K562 (cell line): ENCODE data around the gene RNF121. TPM values are rescaled to one million over a fixed set of nuclear protein-coding genes. Genes with fewer than 3 reads are reported as not detected.

Experiments used
- ATAC-seq: fragments of 200-7000 bp; cut with Tn5 transposase; 3 replicates; pipeline ENCODE4 v1.9.1; 2020; ENCODE audit warnings: moderate library complexity
- BruUV-seq: library from RNA; stranded (reverse); fragments of 400-500 nt; replicated peaks from 2 replicates; lab custom pipeline; 2021; lab: Mats Ljungman, UMichigan
- CTCF ChIA-PET: fragments of 300-600 bp; formaldehyde crosslinking; extraction: SDS; loops from one replicate; lab custom pipeline; 2021; ENCODE audit warnings: low intra/inter-chr PET ratio; lab: Yijun Ruan, JAX
- POLR2A ChIA-PET: fragments of 300-600, 350-650 bp; sonication (Branson Sonifier 250); formaldehyde crosslinking; extraction: SDS; loops from one replicate; lab custom pipeline; 2021; ENCODE audit warnings: antibody characterized with exemption, inconsistent platforms; lab: Yijun Ruan, JAX
- DNase-seq, 4 experiments: peaks; one replicate each; pipeline versions ENCODE4 v3.0.0 to v3.0.0-alpha.2; 2011 to 2018; ENCODE audit warnings: low spot score in 3 of 4, mixed read lengths in 3 of 4; ENCODE audit errors: extremely low read depth in 1 of 4
- FAIRE-seq: peaks from 2 replicates; lab custom pipeline; 2011; peaks lifted over from hg19 to GRCh38; lab: Jason Lieb, UNC
- H2AFZ ChIP-seq: 2 replicates; pipeline ENCODE4 v1.6.0; 2011; ENCODE audit warnings: low read depth, low read length, control low read depth, inconsistent platforms
- H3K27ac ChIP-seq: fragments of 200-600 bp; 3 replicates; pipeline ENCODE4 v1.8.0; 2011; ENCODE audit warnings: low read depth, mild to moderate bottlenecking, control low read depth, inconsistent platforms, low read length, moderate library complexity, mixed read lengths; ENCODE audit errors: extremely low read depth
- H3K27me3 ChIP-seq, 2 experiments: fragments of 300-600 bp in 1 of 2; 2 replicates in 1 of 2; 3 replicates in 1 of 2; pipeline versions ENCODE4 v1.6.0 to v1.8.0; 2011; ENCODE audit warnings: inconsistent platforms in 2 of 2, low read length in 2 of 2, mild to moderate bottlenecking in 1 of 2, mixed read lengths in 1 of 2, moderate library complexity in 1 of 2; ENCODE audit not compliant: control insufficient read depth in 2 of 2, insufficient read depth in 2 of 2
- H3K36me3 ChIP-seq: fragments of 300-600 bp; 3 replicates; pipeline ENCODE4 v1.8.0; 2011; ENCODE audit warnings: mild to moderate bottlenecking, low read length, inconsistent platforms; ENCODE audit not compliant: control insufficient read depth, insufficient read depth
- H3K4me1 ChIP-seq, 2 experiments: fragments of 200-600 bp in 1 of 2; replicated peaks in 1 of 2; 2 replicates in 1 of 2; 3 replicates in 1 of 2; pipeline versions ENCODE4 v1.5.1 to v1.8.0; 2011; ENCODE audit warnings: inconsistent platforms in 2 of 2, low read length in 2 of 2, mild to moderate bottlenecking in 1 of 2, mixed read lengths in 1 of 2, moderate library complexity in 1 of 2; ENCODE audit not compliant: control insufficient read depth in 2 of 2, insufficient read depth in 2 of 2
- H3K4me2 ChIP-seq: 2 replicates; pipeline ENCODE4 v1.6.1; 2011; ENCODE audit warnings: low read length, control low read depth, inconsistent platforms, mixed read lengths; ENCODE audit not compliant: insufficient read depth
- H3K4me3 ChIP-seq: fragments of 200-600 bp; sonication (generic), shearing (Covaris generic); 2 replicates; pipeline ENCODE4 v1.5.1; 2016; ENCODE audit warnings: control low read depth, inconsistent platforms
- H3K79me2 ChIP-seq: fragments of 200-600 bp; 3 replicates; pipeline ENCODE4 v1.8.0; 2011; ENCODE audit warnings: low read length, inconsistent platforms; ENCODE audit not compliant: control insufficient read depth, insufficient read depth
- H3K9ac ChIP-seq, 2 experiments: 2 replicates each; pipeline versions ENCODE4 v1.6.0 to v1.6.1; 2011; ENCODE audit warnings: low read depth in 2 of 2, low read length in 2 of 2, control low read depth in 1 of 2, inconsistent platforms in 1 of 2, mild to moderate bottlenecking in 1 of 2, mixed read lengths in 1 of 2; ENCODE audit not compliant: insufficient read depth in 1 of 2
- H3K9me1 ChIP-seq: one replicate; pipeline ENCODE4 v1.6.0; 2011; ENCODE audit warnings: inconsistent platforms, mild to moderate bottlenecking, low read length, moderate library complexity; ENCODE audit not compliant: control insufficient read depth, insufficient read depth
- H3K9me3 ChIP-seq: replicated peaks from 2 replicates; pipeline ENCODE4 v1.5.1; 2011; ENCODE audit warnings: low read depth, low read length, inconsistent platforms; ENCODE audit not compliant: control insufficient read depth, insufficient read depth
- H4K20me1 ChIP-seq: replicated peaks from 2 replicates; pipeline ENCODE4 v1.6.1; 2011; ENCODE audit warnings: low read length, inconsistent platforms, mixed read lengths; ENCODE audit not compliant: control insufficient read depth, insufficient read depth
- ILF3 ChIP-seq: fragments of 450-650 bp; IDR thresholded peaks from 2 replicates; pipeline ENCODE4 v1.6.1; 2018; ENCODE audit warnings: antibody characterized with exemption, mild to moderate bottlenecking, moderate library complexity, borderline replicate concordance
- PYGO2 ChIP-seq: fragments of 450-650 bp; IDR thresholded peaks from 2 replicates; pipeline ENCODE4 v1.6.1; 2016; ENCODE audit warnings: mild to moderate bottlenecking, missing genetic modification characterization, moderate library complexity, missing compliant biosample characterization
- SRF ChIP-seq, 2 experiments: fragments of 250-450, 450-650 bp in 1 of 2; sonication (Bioruptor Pico) in 1 of 2; sonication (generic) in 1 of 2; formaldehyde crosslinking; IDR thresholded peaks; 2 replicates each; pipeline versions ENCODE4 v1.5.0 to v1.5.1; 2020 to 2022; ENCODE audit warnings: mild to moderate bottlenecking in 1 of 2, missing genetic modification reagents in 1 of 2
- ZNF347 ChIP-seq: fragments of 450-650 bp; formaldehyde crosslinking; IDR thresholded peaks from 2 replicates; pipeline ENCODE4 v1.4.0; 2020; ENCODE audit warnings: low read depth, mild to moderate bottlenecking, moderate library complexity
- WGBS: fragments of 100-300 bp; shearing (Covaris generic); methylation state at CpG from one replicate; pipeline ENCODE4 v1.1.6; 2016; ENCODE audit warnings: low coverage, mixed read lengths; ENCODE audit not compliant: insufficient coverage; ENCODE audit errors: missing lambda C conversion rate; 5-methylcytosine and 5-hydroxymethylcytosine counted together
- in situ Hi-C: fragments of 300-500 bp; cut with MboI; formaldehyde crosslinking; loops from 4 replicates; pipeline ENCODE4 v1.15.0; 2018; ENCODE audit warnings: inconsistent platforms, mixed read lengths
- intact Hi-C: fragments of 100-400 bp; cut with micrococcal nuclease; formaldehyde crosslinking; loops from 2 replicates; pipeline ENCODE4 v1.14.2; 2022
- polyA plus RNA-seq, 8 experiments: library from polyadenylated mRNA; depleted of rRNA in 4 of 8; stranded (reverse) in 5 of 8; unstranded in 3 of 8; fragments of >200 nt; fragmentation: Nextera tagmentation in 2 of 8; fragmentation: Illumina TruSeq in 1 of 8; extraction: Ambion mirVana in 2 of 8; extraction: Trizol in 1 of 8; gene quantifications; 2 replicates each; pipeline versions ENCODE4 v1.2.1 to v1.2.3, GENCODE V29; 2011 to 2014; ENCODE audit warnings: inconsistent platforms in 1 of 8, missing spikeins in 1 of 8
- total RNA-seq, 7 experiments: library from RNA; depleted of rRNA in 6 of 7; stranded (reverse); fragments of >200 nt in 6 of 7; fragmentation: Illumina TruSeq in 2 of 7; extraction: Trizol in 2 of 7; gene quantifications; 2 replicates each; pipeline versions ENCODE4 v1.2.1 to v1.2.3, GENCODE V29; 2011 to 2021; ENCODE audit warnings: low replicate concordance in 1 of 7
- TF ChIP-seq, protein P1 (sequence below): sonication (generic); IDR thresholded peaks from 2 replicates; pipeline ENCODE4 v1.6.1; 2016

Gene RNF121
- total and polyA plus RNA-seq, 9 of the 15 experiments (the other 6 are each of a cell fraction or from before 2014, with no cell fraction given), result 8.0 to 63.4 (median 20.5) TPM

DNA sequence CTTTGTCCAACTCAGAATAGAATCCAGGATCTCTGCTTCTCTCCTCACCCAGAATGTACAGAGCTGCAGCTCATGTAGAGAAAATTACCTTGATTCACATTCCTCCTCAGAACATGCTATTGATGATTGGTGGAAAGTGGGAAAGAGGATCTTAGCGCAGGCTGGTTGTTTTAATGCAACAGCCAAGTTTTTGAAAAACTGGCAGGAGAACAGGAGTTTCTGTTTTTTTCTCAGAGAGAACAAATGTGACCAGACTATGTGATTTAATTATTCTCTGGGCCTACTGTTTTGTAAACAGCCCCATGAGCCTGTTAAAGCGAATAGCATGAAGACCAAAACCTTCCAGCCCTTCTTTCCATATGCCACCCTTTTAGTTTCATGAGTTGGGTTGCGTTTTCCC lies 50.8 kb downstream of the RNF121 start:
- Histone ChIP-seq H3K9me1 (peaks cover 3% of the 10 kb centered on the region), H3K9me3 (no peaks in the 10 kb centered on the region), H3K27me3 (no peaks in the 10 kb centered on the region), H3K27ac (no peak overlapping the region), H3K9ac (no peak overlapping the region), H2AFZ (no peak overlapping the region), H3K4me3 (no peak overlapping the region), H3K36me3 (peaks cover 64% of the 10 kb centered on the region), H3K4me2 (no peak overlapping the region), H3K79me2 (peaks cover 4% of the 10 kb centered on the region; the same call in 1 of the 3 replicates), H3K4me1 (no peaks in the 10 kb centered on the region), H4K20me1 (no peaks in the 10 kb centered on the region)
- FAIRE-seq, result no peak
- no TSS peak for BruUV-seq
- ChIA-PET CTCF (interaction anchor here (3.1 kb wide), 1 partner anchor 111 kb away, joined by 14 read pairs; no protein-coding TSS in a partner anchor), POLR2A (interaction anchor here (0.9 kb wide), 1 partner anchor 26 kb away, joined by 3 read pairs; no protein-coding TSS in a partner anchor)
- in situ Hi-C loops, result no loop called here
- ATAC-seq, result no peak
- no peak for DNase-seq
- TF ChIP-seq PYGO2 (tag) (no peak), ILF3 (no peak)
- WGBS, result 93% methylated on average over 3 of the region's 3 CpGs
- intact Hi-C loops, result no loop called here

DNA sequence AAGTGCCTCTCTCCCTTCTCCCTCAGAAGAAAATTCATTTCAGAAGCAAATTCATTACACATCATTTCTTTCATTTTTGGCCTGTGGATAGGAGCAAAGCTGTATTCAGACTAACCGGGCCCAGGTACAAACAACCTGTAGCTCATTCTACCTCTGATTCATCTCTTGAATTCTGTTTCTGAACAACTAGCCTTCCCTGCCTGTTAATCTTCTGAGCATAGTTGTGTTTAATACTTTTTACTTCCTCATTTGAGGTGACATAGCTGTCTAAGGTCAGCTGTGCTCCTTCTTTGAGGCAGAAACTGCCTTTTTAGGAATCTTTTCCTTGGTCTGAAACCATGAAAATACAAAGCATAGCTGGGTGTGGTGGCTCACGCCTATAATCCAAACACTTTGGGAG lies 57.3 kb downstream of the RNF121 start:
- Histone ChIP-seq H3K36me3 (peaks cover 53% of the 10 kb centered on the region), H3K9me3 (no peaks in the 10 kb centered on the region), H2AFZ (no peak overlapping the region), H3K4me1 (no peaks in the 10 kb centered on the region), H3K4me3 (no peak overlapping the region), H3K4me2 (no peak overlapping the region), H4K20me1 (no peaks in the 10 kb centered on the region), H3K79me2 (no peaks in the 10 kb centered on the region), H3K9ac (no peak overlapping the region), H3K27me3 (no peaks in the 10 kb centered on the region), H3K9me1 (no peaks in the 10 kb centered on the region), H3K27ac (no peak overlapping the region)
- in situ Hi-C loops (no loop called here), intact Hi-C loops (no loop called here)
- no TSS peak for BruUV-seq
- POLR2A ChIA-PET, result interaction anchor here (0.7 to 1.3 kb wide), 4 partner anchors 11 to 32 kb away, joined by 3 to 4 read pairs (median 4); no protein-coding TSS in a partner anchor
- 89% methylated on average over 2 of the region's 2 CpGs for WGBS
- DNase-seq (no peak), ATAC-seq (no peak)
- peak in 1 of 2 experiments; percentile 70; a peak in 1 of 4 replicates for TF ChIP-seq SRF (CRISPR knock-in tag; IDR thresholded peaks at IDR 0.05)
- no peak for TF ChIP-seq ZNF347
- TF ChIP-seq, protein P1, sequence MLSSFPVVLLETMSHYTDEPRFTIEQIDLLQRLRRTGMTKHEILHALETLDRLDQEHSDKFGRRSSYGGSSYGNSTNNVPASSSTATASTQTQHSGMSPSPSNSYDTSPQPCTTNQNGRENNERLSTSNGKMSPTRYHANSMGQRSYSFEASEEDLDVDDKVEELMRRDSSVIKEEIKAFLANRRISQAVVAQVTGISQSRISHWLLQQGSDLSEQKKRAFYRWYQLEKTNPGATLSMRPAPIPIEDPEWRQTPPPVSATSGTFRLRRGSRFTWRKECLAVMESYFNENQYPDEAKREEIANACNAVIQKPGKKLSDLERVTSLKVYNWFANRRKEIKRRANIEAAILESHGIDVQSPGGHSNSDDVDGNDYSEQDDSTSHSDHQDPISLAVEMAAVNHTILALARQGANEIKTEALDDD, result peak; percentile 81
- TF ChIP-seq, all 486 proteins: peak for 2
- no peak for FAIRE-seq
- CTCF ChIA-PET, result interaction anchor here (1.1 kb wide), 1 partner anchor 9 kb away, joined by 3 read pairs; no protein-coding TSS in a partner anchor
